Chondrocyte (in vitro differentiated cells): ENCODE measurements around the gene UBR4. TPM values are rescaled to one million over a fixed set of nuclear protein-coding genes. Genes with fewer than 3 reads are reported as not detected.

Experiments
- DNase-seq: peaks from one replicate; pipeline ENCODE4 v3.0.0; 2021; ENCODE audit warnings: mixed read lengths, low spot score
- H3K27ac Mint-ChIP-seq: one replicate; pipeline ENCODE4 v1.8.0; 2021; ENCODE audit warnings: mild to moderate bottlenecking, moderate library complexity, mixed read lengths; ENCODE audit not compliant: unreplicated experiment
- H3K27me3 Mint-ChIP-seq: 2 replicates; pipeline ENCODE4 v1.8.0; 2021; ENCODE audit warnings: low read depth, mixed read lengths
- H3K36me3 Mint-ChIP-seq: 2 replicates; pipeline ENCODE4 v1.8.0; 2021; ENCODE audit warnings: low read depth, mixed read lengths
- H3K4me1 Mint-ChIP-seq: 2 replicates; pipeline ENCODE4 v1.8.0; 2021; ENCODE audit warnings: low read depth, mild to moderate bottlenecking, mixed read lengths
- H3K4me3 Mint-ChIP-seq: one replicate; pipeline ENCODE4 v1.8.0; 2021; ENCODE audit warnings: mild to moderate bottlenecking, moderate library complexity, mixed read lengths; ENCODE audit not compliant: unreplicated experiment
- H3K9me3 Mint-ChIP-seq: 2 replicates; pipeline ENCODE4 v1.8.0; 2021; ENCODE audit warnings: low read depth, mixed read lengths
- CTCF ChIP-seq: fragments of 200-600 bp; sonication (generic); IDR thresholded peaks from 2 replicates; pipeline ENCODE4 v1.5.0; 2021; ENCODE audit warnings: antibody characterized with exemption, mild to moderate bottlenecking, moderate library complexity
- total RNA-seq: library from RNA; stranded (reverse); gene quantifications from 3 replicates; pipeline ENCODE4 v1.2.1, GENCODE V29; 2021

The UBR4 gene
- total RNA-seq, 1 donor from 2014 or later, result 144 TPM

GRCh38 chr1:19054216-19054615, 155.8 kb downstream of the UBR4 start:
- no peaks in the 10 kb centered on the region for H3K9me3 Mint-ChIP-seq
- no peak for TF ChIP-seq CTCF
- no peak for DNase-seq
- H3K4me3 Mint-ChIP-seq, result no peak overlapping the region
- H3K4me1 Mint-ChIP-seq, result peaks cover 8% of the 10 kb centered on the region
- H3K27me3 Mint-ChIP-seq, result peaks cover 10% of the 10 kb centered on the region
- H3K27ac Mint-ChIP-seq, result no peak overlapping the region
- H3K36me3 Mint-ChIP-seq, result no peaks in the 10 kb centered on the region

DNA sequence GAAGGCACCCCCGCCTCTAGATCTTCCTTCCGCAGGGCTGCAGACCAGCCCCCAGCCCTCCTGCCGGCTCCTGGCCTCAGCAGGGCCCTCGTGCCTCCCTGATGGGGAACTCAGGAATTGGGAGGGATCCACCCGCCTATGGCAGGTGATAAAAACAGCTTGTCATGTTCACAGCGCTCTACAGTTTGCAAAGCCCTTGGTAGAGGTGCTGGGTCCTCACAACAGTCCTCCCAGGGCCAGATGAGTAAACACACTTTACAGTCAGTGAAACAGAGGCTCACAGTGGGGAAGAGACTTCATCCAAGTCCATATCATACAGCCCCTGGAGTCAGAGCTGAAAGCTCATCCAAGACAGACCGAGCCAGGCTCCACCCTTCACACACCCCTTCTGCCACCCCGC, 156.6 kb downstream of the UBR4 start:
- TF ChIP-seq CTCF, result no peak
- Mint-ChIP-seq H3K4me1 (peaks cover 8% of the 10 kb centered on the region), H3K36me3 (no peaks in the 10 kb centered on the region), H3K4me3 (no peak overlapping the region), H3K9me3 (no peaks in the 10 kb centered on the region), H3K27me3 (peaks cover 5% of the 10 kb centered on the region), H3K27ac (no peak overlapping the region)
- no peak for DNase-seq

GRCh38 chr1:19049798-19050197, 160.3 kb downstream of the UBR4 start:
- no peaks in the 10 kb centered on the region for H3K36me3 Mint-ChIP-seq
- H3K27ac Mint-ChIP-seq, result no peak overlapping the region
- H3K4me1 Mint-ChIP-seq, result peaks cover 25% of the 10 kb centered on the region
- H3K4me3 Mint-ChIP-seq, result no peak overlapping the region
- TF ChIP-seq CTCF, result no peak
- no peaks in the 10 kb centered on the region for H3K9me3 Mint-ChIP-seq
- DNase-seq, result no peak
- H3K27me3 Mint-ChIP-seq, result peaks cover 4% of the 10 kb centered on the region

DNA sequence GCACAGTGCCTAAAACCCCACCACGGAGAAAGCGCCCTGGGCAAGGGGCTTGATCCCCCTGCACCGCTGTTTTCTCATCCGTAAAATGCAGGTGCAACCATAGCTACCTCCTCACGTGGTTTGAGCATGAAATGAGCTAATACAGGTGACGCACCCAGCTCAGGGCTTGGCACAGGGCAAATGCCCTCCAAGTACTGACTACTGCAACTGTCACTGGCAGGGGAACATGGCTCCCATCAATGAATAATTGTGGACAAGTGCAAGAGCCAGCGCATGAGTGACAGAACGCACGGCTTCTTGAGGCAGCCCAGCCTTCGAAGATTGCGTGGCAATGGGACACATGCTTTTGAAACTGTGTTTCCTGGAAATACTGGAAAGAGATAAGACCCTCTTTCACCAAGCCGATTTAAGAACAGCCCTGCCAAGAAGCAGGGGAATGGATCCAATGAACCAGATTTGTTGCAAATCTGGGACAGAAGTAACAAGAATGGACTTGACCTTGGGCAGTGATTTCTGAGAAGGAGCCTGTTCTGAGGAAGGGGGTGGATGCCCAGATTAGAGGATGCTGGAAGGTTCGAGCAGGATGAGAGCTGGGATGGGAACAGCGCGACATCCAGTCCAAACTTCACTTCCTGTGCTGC, 160.8 kb downstream of the UBR4 start:
- DNase-seq, result no peak
- no peaks in the 10 kb centered on the region for H3K36me3 Mint-ChIP-seq
- H3K4me3 Mint-ChIP-seq, result no peak overlapping the region
- no peak overlapping the region for H3K27ac Mint-ChIP-seq
- H3K9me3 Mint-ChIP-seq, result no peaks in the 10 kb centered on the region
- peaks cover 25% of the 10 kb centered on the region for H3K4me1 Mint-ChIP-seq
- H3K27me3 Mint-ChIP-seq, result peaks cover 4% of the 10 kb centered on the region
- no peak for TF ChIP-seq CTCF

GRCh38 chr1:19046972-19047731, 162.9 kb downstream of the UBR4 start:
- H3K4me3 Mint-ChIP-seq, result no peak overlapping the region
- peak; percentile 59 for DNase-seq
- H3K4me1 Mint-ChIP-seq, result peaks cover 19% of the 10 kb centered on the region
- no peak for TF ChIP-seq CTCF
- H3K27me3 Mint-ChIP-seq, result no peaks in the 10 kb centered on the region
- no peaks in the 10 kb centered on the region for H3K9me3 Mint-ChIP-seq
- H3K27ac Mint-ChIP-seq, result no peak overlapping the region
- H3K36me3 Mint-ChIP-seq, result no peaks in the 10 kb centered on the region
